Measurements from ENCODE around the gene SUN5.

SUN5 gene

DNA sequence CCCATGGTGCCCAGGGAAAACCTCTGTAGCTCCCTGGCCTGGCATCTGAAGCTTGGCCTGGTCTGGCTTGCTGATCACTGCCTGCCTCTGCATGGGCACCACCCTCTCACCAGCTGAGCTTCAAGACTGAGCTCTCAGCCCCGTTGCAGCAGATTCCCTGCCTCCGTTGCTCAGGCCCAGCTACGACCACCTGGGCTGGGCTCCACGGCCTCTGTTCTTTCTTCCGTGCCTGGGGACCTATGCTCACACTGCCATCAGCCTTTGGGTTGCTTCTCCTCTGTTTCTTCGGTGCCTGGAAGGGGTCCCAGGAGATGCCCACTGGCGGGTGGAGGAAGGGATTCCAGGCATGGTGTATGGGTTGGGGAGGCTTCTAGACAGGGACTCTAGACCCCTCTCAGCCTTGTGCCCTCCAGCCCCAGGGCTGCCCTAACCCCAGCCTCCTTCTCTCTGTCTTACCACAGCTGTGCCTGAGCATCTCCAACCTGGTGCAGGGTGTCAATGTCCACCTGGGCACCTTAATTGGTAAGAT lies 12.4 kb upstream of the SUN5 start:
- no peak overlapping the region for H3K9ac ChIP-seq (ENCODE audit: low read depth, low read length)
- no peaks in the 10 kb centered on the region for H3K4me1 ChIP-seq (ENCODE audit: control insufficient read depth, insufficient read depth, low read length)
- H3K9me3 ChIP-seq (ENCODE audit: control insufficient read depth, insufficient read depth, low read length) = no peaks in the 10 kb centered on the region
- no peak overlapping the region for H3K4me3 ChIP-seq (ENCODE audit: low read depth, low read length)
- no peaks in the 10 kb centered on the region for H3K27me3 ChIP-seq (ENCODE audit: control insufficient read depth, insufficient read depth, low read length)
- no peaks in the 10 kb centered on the region for H3K36me3 ChIP-seq (ENCODE audit: control insufficient read depth, insufficient read depth, low read length)

DNA sequence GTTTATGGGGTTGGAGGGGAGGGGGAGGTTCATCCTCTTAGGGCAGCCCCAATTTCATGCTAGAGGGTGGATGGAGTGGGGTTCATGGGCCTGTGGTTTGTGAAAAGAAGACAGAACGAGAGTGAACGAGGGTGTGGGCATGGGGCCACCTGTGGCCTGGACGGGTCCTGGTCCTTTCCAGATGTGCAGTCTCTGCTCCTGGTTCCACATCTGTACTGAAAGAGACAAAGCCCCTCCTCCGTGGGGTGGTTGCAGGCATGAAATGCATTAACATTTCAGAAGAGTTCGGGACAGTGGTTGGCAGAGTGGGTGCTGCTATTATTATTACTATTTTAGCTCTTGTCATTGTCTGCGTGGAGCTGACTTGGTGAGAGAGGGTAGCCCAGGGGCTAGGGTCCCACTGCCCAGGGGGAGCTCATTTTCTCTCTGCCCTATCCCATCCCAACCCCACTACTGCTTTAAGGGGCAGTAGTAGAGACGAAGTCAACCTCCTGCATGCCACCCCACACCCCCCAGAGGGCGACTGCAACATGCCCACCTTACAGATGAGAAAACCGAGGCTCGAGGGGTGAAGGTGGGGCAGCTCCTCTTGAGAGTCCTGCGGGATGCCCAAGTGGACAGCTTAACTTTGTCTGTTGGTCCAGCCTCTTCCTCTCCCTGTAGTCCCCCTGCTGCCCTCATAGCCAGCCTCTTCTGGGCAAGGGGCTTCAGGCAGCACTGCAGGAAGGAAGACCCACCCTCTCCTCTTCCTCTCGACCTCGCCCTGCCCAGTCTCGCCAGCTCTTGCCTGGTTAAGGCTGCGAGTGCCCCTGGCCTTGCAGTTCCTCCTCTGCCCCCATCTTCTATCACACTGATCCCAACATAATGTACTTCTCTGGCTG lies 11.7 kb upstream of the SUN5 start:
- H3K9ac ChIP-seq (ENCODE audit: low read depth, low read length) = no peak overlapping the region
- no peaks in the 10 kb centered on the region for H3K9me3 ChIP-seq (ENCODE audit: control insufficient read depth, insufficient read depth, low read length)
- H3K4me3 ChIP-seq (ENCODE audit: low read depth, low read length) = no peak overlapping the region
- no peaks in the 10 kb centered on the region for H3K27me3 ChIP-seq (ENCODE audit: control insufficient read depth, insufficient read depth, low read length)
- no peaks in the 10 kb centered on the region for H3K36me3 ChIP-seq (ENCODE audit: control insufficient read depth, insufficient read depth, low read length)
- no peaks in the 10 kb centered on the region for H3K4me1 ChIP-seq (ENCODE audit: control insufficient read depth, insufficient read depth, low read length)

DNA sequence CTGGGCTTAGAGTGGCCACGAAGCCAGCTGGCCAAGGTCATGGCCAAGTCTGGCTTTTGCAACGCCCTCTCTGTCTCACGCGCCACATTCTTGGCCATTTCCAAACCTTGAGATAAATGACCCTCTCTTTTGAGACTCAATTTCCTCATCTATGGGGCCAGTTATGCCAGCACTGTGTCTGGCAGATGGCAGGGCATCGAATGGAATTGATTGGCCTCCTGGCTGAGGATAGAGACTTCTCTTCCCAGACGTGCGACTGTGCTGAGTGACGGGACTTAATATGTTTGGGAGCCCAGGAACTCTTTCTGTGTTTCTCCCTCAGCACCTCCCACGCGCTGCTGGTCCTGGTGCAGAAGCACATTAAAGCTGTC lies 10.9 kb upstream of the SUN5 start:
- H3K9me3 ChIP-seq (ENCODE audit: control insufficient read depth, insufficient read depth, low read length) = no peaks in the 10 kb centered on the region
- no peaks in the 10 kb centered on the region for H3K36me3 ChIP-seq (ENCODE audit: control insufficient read depth, insufficient read depth, low read length)
- no peak overlapping the region for H3K9ac ChIP-seq (ENCODE audit: low read depth, low read length)
- no peaks in the 10 kb centered on the region for H3K4me1 ChIP-seq (ENCODE audit: control insufficient read depth, insufficient read depth, low read length)
- H3K4me3 ChIP-seq (ENCODE audit: low read depth, low read length) = no peak overlapping the region
- H3K27me3 ChIP-seq (ENCODE audit: control insufficient read depth, insufficient read depth, low read length) = no peaks in the 10 kb centered on the region

DNA sequence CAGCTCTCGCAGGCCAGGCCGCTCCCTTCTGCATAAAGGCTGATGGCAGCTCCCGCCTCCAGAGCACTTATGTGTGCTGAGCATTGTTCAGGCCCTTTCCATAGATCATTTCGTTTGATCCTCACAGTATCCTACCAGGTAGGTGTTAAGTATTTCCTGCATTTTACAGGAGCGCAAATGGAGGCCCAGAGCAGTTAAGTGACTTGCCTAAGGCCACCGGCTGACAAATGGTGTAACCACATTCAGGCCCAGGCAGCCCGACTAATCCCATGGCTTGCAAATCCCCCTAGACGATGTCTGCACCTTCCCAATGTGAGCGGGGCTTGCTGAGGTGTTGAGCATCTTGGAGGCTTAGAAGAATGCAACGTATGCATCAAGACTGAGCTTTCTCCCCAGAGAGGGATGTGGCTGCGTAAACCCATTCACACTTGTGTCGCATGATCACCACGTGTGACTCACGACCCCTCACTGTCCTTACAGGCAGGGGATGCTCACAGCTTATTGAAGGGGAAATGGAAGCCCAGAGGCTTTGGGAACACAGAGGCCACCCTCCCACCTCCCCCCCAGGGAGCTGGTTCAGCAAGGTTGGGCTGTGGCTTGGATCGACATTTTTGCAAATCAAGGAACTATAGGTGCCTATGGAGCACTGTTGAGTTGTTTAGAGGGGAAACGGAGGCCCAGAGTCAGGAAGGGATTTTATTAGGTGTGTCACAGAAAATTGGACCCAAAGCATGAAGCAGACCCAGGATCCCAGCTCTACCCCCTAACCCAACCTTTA lies 10.3 kb upstream of the SUN5 start:
- Histone ChIP-seq H3K9ac (ENCODE audit: low read depth, low read length) (no peak overlapping the region), H3K36me3 (ENCODE audit: control insufficient read depth, insufficient read depth, low read length) (no peaks in the 10 kb centered on the region)

DNA sequence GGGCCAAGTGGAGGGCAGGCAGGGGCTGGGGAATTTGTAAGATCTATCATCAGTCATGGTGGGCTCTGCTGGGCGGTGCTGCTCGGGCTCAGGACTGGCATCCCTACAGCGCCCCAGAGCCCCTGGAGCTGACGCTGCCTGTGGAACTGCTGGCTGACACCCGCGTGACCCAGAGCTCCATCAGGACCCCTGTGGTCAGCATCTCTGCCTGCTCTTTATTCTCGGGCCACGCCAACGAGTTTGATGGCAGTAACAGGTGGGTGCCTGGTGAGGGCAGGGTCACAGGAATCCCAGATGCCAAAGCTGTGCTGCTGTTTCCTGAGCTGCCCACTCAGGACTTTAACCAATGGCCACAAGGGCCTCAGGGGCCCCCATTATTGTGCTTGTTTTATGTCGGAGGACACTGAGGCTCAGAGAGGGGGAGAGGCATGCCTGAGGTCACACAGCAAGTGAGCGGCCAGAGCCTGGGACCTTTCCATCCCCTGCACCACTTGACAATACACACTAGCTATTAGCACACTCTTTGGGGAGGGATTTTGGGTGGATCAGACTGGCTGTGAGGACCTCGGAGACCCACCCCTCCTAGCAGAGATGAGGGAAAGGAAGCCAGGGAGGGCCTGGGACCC lies 9.6 kb upstream of the SUN5 start:
- H3K9me3 ChIP-seq (ENCODE audit: control insufficient read depth, insufficient read depth, low read length) = no peaks in the 10 kb centered on the region
- no peak overlapping the region for H3K9ac ChIP-seq (ENCODE audit: low read depth, low read length)
- no peak overlapping the region for H3K4me3 ChIP-seq (ENCODE audit: low read depth, low read length)
- H3K36me3 ChIP-seq (ENCODE audit: control insufficient read depth, insufficient read depth, low read length) = no peaks in the 10 kb centered on the region
- no peaks in the 10 kb centered on the region for H3K27me3 ChIP-seq (ENCODE audit: control insufficient read depth, insufficient read depth, low read length)
- H3K4me1 ChIP-seq (ENCODE audit: control insufficient read depth, insufficient read depth, low read length) = no peaks in the 10 kb centered on the region

More for the DNA sequence above, 10.3 kb upstream of the SUN5 start:
- Histone ChIP-seq H3K9me3 (ENCODE audit: control insufficient read depth, insufficient read depth, low read length) (no peaks in the 10 kb centered on the region), H3K27me3 (ENCODE audit: control insufficient read depth, insufficient read depth, low read length) (no peaks in the 10 kb centered on the region), H3K4me3 (ENCODE audit: low read depth, low read length) (no peak overlapping the region), H3K4me1 (ENCODE audit: control insufficient read depth, insufficient read depth, low read length) (no peaks in the 10 kb centered on the region)

DNA sequence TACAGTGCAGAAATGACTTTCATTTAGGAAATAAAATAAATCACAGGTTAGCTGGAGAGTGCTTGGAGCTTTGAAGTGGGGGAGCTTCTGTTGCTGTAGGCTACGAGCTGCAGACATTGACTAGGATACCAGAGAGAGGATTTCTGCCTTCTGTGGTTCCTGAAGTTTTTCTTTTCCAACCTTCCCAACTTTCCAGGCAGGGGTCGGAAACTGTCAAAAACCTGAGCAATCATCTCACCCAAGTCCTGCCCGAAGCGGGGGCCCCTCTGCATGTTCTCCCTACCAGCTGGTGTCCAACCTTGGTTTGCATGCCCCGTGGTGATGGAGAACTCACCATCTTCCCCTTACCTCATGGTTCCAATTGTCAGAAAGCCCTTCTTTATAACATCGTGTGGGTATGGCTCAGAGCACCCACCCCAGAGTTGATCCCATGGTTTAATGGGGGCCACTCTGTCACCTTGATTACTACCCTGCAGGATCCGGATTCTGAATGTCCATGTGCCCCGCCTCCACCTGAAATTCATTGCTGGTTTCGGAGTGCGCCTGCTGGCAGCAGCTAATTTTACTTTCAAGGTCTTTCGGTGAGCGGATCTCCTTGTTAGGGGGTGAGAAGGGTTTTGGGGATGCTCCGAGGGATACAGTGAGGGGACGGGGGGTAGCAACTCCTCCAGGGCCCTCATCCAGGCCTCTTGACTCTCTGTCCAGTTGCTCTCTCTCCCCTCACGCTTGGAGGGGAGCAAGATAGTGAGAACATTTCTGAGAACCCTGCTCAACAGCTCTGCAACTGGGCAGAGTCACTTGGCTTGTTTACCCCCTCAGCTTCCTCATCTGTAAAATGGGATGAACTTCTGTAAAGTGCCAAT lies 8.3 kb upstream of the SUN5 start:
- no peaks in the 10 kb centered on the region for H3K27me3 ChIP-seq (ENCODE audit: control insufficient read depth, insufficient read depth, low read length)
- H3K4me3 ChIP-seq (ENCODE audit: low read depth, low read length) = no peak overlapping the region
- no peak overlapping the region for H3K9ac ChIP-seq (ENCODE audit: low read depth, low read length)
- H3K4me1 ChIP-seq (ENCODE audit: control insufficient read depth, insufficient read depth, low read length) = no peaks in the 10 kb centered on the region
- no peaks in the 10 kb centered on the region for H3K9me3 ChIP-seq (ENCODE audit: control insufficient read depth, insufficient read depth, low read length)
- H3K36me3 ChIP-seq (ENCODE audit: control insufficient read depth, insufficient read depth, low read length) = no peaks in the 10 kb centered on the region

DNA sequence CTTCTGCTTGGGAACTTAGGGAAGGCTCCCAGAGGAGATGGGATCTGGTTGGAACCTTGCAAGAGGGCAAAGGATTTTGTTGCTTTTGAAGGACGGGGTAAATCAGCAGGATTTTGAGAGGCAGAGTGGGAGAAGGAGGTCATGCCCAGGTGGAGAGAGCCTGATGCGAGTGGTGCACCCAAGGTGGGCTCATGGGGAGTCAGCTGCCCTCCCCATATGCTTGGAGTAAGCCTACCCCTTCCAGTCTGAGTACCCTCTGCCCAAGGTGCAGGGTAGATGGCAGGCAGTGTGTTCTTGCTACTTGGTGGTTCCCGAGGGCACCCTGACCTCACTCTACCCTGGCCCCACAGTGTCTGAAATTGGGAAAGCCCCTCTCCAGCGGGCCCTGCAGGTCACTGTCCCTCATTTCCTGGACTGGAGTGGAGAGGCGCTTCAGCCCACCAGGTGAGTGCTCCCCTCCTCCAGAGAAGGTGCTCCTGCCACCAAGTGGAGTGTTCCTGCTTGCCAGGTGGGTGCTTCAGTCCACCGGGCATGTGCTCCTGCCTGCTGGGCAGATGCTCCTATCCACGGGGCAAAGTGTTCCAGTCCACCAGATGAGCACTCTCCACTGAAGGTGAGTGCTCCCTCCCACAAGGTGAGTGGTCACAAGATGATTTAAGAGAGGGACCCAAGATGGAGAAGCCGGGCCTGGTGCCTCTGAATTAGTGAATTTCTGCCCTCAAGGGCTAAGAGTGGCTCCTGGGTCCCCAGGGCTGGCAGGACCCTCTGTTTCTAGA lies 6.6 kb upstream of the SUN5 start:
- Histone ChIP-seq H3K9ac (ENCODE audit: low read depth, low read length) (no peak overlapping the region), H3K36me3 (ENCODE audit: control insufficient read depth, insufficient read depth, low read length) (no peaks in the 10 kb centered on the region), H3K4me1 (ENCODE audit: control insufficient read depth, insufficient read depth, low read length) (no peaks in the 10 kb centered on the region), H3K27me3 (ENCODE audit: control insufficient read depth, insufficient read depth, low read length) (no peaks in the 10 kb centered on the region), H3K4me3 (ENCODE audit: low read depth, low read length) (no peak overlapping the region), H3K9me3 (ENCODE audit: control insufficient read depth, insufficient read depth, low read length) (no peaks in the 10 kb centered on the region)

DNA sequence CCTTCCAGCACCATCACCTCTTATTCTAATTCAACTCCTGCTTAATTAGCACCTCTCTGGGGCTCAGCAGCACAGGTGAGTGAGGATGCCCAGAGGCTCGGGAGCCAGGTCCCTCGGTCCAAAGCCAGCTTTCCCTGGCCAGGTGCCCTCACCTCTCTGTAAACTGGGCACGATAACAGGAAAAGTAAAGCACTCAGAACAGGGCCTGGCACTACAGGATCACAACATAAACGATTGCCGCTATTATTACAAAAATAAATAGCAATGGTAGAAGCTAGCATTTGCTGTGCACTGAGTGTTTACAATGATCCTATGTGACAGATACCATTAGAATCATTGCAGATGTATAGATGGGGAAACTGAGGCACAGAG lies 5.9 kb upstream of the SUN5 start:
- Histone ChIP-seq H3K4me3 (ENCODE audit: low read depth, low read length) (no peak overlapping the region), H3K9ac (ENCODE audit: low read depth, low read length) (no peak overlapping the region), H3K27me3 (ENCODE audit: control insufficient read depth, insufficient read depth, low read length) (no peaks in the 10 kb centered on the region), H3K36me3 (ENCODE audit: control insufficient read depth, insufficient read depth, low read length) (no peaks in the 10 kb centered on the region), H3K9me3 (ENCODE audit: control insufficient read depth, insufficient read depth, low read length) (no peaks in the 10 kb centered on the region), H3K4me1 (ENCODE audit: control insufficient read depth, insufficient read depth, low read length) (no peaks in the 10 kb centered on the region)

DNA sequence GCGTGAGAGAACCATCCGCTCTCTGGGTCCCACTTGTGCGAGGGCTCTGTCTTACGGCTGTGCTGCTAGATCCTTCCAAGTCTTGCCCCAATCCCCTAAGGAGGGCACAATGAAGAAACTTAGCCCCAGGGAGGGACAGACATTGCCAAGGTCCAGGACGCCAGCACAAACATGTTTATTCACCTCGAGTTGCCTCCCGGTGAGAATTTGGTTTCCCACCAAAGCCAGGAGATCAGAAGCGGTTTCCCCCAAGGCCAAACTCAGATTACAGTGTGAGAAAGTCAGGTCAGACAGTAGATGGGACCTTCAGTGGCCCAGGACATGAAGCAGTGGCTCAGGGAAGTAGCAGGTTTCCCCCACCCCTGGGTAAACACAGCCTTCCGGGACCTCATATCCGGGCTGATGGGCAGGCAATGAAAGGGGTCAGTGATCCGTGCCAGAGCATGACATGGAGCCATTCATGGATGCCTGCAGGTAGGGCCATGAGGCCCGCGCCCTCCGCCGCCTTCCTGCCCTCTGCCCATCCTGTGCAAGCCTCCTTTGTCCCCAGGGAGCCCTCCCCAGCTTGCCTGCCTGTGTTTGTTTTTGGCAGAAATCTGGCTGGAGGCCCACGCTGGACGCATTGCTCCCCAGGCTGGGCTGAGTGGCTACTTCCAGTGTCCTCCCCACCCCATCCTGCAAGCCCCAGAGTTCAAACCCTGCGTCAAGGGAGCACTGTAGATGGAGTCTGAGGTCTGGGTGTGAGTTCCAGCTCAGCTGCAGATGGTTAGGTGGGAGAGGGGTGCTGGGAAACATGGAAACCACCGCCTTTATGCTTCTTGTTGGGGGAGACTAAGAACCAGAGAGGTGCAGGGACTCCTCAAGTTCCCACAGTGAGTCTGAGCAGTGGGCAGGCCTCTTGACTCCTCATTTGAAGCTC lies 5.2 kb upstream of the SUN5 start:
- no peaks in the 10 kb centered on the region for H3K9me3 ChIP-seq (ENCODE audit: control insufficient read depth, insufficient read depth, low read length)
- H3K9ac ChIP-seq (ENCODE audit: low read depth, low read length) = no peak overlapping the region
- no peaks in the 10 kb centered on the region for H3K4me1 ChIP-seq (ENCODE audit: control insufficient read depth, insufficient read depth, low read length)
- no peaks in the 10 kb centered on the region for H3K27me3 ChIP-seq (ENCODE audit: control insufficient read depth, insufficient read depth, low read length)
- H3K36me3 ChIP-seq (ENCODE audit: control insufficient read depth, insufficient read depth, low read length) = no peaks in the 10 kb centered on the region
- H3K4me3 ChIP-seq (ENCODE audit: low read depth, low read length) = no peak overlapping the region

Measured in iPS-15b (cell line).